C4-2B (cell line): ENCODE data around the gene RAX.

Source experiments
- ZFX ChIP-seq: fragments of 450-650 bp; IDR thresholded peaks from 2 replicates; pipeline ENCODE4 v1.6.1; 2017
- TF ChIP-seq, protein P1 (sequence below): fragments of 450-650 bp; conservative IDR thresholded peaks from 2 replicates; pipeline ENCODE4 v1.5.1; 2017; ENCODE audit warnings: mild to moderate bottlenecking

- TF ChIP-seq, protein P1, sequence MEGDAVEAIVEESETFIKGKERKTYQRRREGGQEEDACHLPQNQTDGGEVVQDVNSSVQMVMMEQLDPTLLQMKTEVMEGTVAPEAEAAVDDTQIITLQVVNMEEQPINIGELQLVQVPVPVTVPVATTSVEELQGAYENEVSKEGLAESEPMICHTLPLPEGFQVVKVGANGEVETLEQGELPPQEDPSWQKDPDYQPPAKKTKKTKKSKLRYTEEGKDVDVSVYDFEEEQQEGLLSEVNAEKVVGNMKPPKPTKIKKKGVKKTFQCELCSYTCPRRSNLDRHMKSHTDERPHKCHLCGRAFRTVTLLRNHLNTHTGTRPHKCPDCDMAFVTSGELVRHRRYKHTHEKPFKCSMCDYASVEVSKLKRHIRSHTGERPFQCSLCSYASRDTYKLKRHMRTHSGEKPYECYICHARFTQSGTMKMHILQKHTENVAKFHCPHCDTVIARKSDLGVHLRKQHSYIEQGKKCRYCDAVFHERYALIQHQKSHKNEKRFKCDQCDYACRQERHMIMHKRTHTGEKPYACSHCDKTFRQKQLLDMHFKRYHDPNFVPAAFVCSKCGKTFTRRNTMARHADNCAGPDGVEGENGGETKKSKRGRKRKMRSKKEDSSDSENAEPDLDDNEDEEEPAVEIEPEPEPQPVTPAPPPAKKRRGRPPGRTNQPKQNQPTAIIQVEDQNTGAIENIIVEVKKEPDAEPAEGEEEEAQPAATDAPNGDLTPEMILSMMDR = peak; percentile 82
- TF ChIP-seq ZFX = no peak
Observed at GRCh38 chr18:59249199-59249774, 24.0 kb downstream of the RAX start.
